Effector CD4-positive, alpha-beta T cell (primary cell): Measurements from ENCODE around the gene SCAND1.

ENCODE experiments used
- DNase-seq: peaks from one replicate; pipeline ENCODE4 v3.0.0-alpha.2; 2020

Gene SCAND1

GRCh38 chr20:35903843-35904242, 50.5 kb downstream of the SCAND1 start:
- DNase-seq, result no peak
